ENCODE data around the gene GCC2.

DNA sequence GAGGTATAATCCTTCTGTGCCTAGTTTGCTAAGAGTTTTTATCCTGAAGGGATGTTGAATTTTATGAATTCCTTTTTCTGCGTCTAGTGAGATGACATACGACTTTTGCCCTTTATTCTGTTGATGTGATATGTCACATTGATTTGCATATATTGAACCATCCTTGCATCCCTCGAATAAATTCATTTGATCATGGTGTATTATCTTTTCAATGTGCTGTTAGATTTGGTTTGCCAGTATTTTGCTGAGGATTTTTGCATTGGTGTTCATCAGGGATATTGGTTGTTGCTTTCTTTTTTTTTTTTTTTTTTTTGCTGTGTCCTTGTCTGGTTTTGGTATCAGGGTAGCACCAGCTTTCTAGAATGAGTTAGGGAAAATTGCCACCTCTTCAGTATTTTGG is 9.1 kb downstream of the GCC2 start:
- TF ChIP-seq, protein P1, sequence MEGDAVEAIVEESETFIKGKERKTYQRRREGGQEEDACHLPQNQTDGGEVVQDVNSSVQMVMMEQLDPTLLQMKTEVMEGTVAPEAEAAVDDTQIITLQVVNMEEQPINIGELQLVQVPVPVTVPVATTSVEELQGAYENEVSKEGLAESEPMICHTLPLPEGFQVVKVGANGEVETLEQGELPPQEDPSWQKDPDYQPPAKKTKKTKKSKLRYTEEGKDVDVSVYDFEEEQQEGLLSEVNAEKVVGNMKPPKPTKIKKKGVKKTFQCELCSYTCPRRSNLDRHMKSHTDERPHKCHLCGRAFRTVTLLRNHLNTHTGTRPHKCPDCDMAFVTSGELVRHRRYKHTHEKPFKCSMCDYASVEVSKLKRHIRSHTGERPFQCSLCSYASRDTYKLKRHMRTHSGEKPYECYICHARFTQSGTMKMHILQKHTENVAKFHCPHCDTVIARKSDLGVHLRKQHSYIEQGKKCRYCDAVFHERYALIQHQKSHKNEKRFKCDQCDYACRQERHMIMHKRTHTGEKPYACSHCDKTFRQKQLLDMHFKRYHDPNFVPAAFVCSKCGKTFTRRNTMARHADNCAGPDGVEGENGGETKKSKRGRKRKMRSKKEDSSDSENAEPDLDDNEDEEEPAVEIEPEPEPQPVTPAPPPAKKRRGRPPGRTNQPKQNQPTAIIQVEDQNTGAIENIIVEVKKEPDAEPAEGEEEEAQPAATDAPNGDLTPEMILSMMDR (IDR thresholded peaks at IDR 0.05; ENCODE audit: insufficient read depth, low read length, poor library complexity, severe bottlenecking), result no peak
- TF ChIP-seq EZH2phosphoT487 (conservative IDR thresholded peaks at IDR 0.05; ENCODE audit: low read length), result no peak

Measured in SU-DHL-6 (cell line).